Lung (tissue), 12 donors: ENCODE data around the gene IRAK3. TPM values are rescaled to one million over a fixed set of nuclear protein-coding genes. Genes with fewer than 3 reads are reported as not detected.

Experiments
- ATAC-seq: fragments of 200-7000 bp; cut with Tn5 transposase; one replicate; pipeline ENCODE4 v1.9.1; 2020; ENCODE audit warnings: moderate number of reproducible peaks; ENCODE audit not compliant: insufficient read depth, low FRiP score
- DNase-seq, 3 donors: peaks; one replicate each; pipeline ENCODE4 v3.0.0-alpha.2; 2013 to 2017
- H3K27ac ChIP-seq, 2 donors: one replicate each; pipeline ENCODE4 v1.5.1; 2013; ENCODE audit warnings: mild to moderate bottlenecking in 2 of 2, moderate library complexity in 2 of 2, control low read depth in 1 of 2, inconsistent platforms in 1 of 2, low read depth in 1 of 2, low read length in 1 of 2
- H3K27me3 ChIP-seq, 3 donors: one replicate each; pipeline ENCODE4 v1.5.1; 2013; ENCODE audit warnings: low read length in 2 of 3; ENCODE audit not compliant: control insufficient read depth in 3 of 3, insufficient read depth in 3 of 3
- H3K36me3 ChIP-seq, 4 donors: one replicate each; pipeline ENCODE4 v1.5.1; 2013; ENCODE audit warnings: low read length in 4 of 4, mild to moderate bottlenecking in 1 of 4, moderate library complexity in 1 of 4; ENCODE audit not compliant: control insufficient read depth in 4 of 4, insufficient read depth in 4 of 4
- H3K4me1 ChIP-seq, 5 donors: one replicate each; pipeline ENCODE4 v1.5.1; 2013; ENCODE audit warnings: low read length in 5 of 5, mild to moderate bottlenecking in 2 of 5, moderate library complexity in 1 of 5; ENCODE audit not compliant: control insufficient read depth in 5 of 5, insufficient read depth in 5 of 5
- H3K4me3 ChIP-seq: one replicate; pipeline ENCODE4 v1.5.1; 2013; ENCODE audit warnings: mild to moderate bottlenecking, control low read depth, moderate library complexity
- H3K9ac ChIP-seq, 2 donors: one replicate each; pipeline ENCODE4 v1.5.1; 2013; ENCODE audit warnings: low read length in 2 of 2, control low read depth in 1 of 2; ENCODE audit not compliant: insufficient read depth in 1 of 2
- H3K9me3 ChIP-seq, 4 donors: one replicate each; pipeline ENCODE4 v1.5.1; 2013; ENCODE audit warnings: low read length in 3 of 4, mild to moderate bottlenecking in 1 of 4, moderate library complexity in 1 of 4; ENCODE audit not compliant: control insufficient read depth in 4 of 4, insufficient read depth in 3 of 4
- WGBS, 2 donors: extraction: QIAGEN DNeasy Blood & Tissue Kit; methylation state at CpG; one replicate each; pipeline ENCODE4 v1.1.7; 2013; 5-methylcytosine and 5-hydroxymethylcytosine counted together
- polyA plus RNA-seq, 2 donors: library from polyadenylated mRNA; stranded (reverse); fragments of 200-250 nt; gene quantifications; one replicate each; pipeline ENCODE4 v1.2.1, GENCODE V29; 2013
- total RNA-seq, 2 donors: library from RNA; depleted of rRNA in 1 of 2; stranded (reverse); fragments of >200 nt in 1 of 2; gene quantifications; one replicate each; pipeline ENCODE4 v1.2.1, GENCODE V29; 2014 to 2021
- TF ChIP-seq, protein P1 (sequence below): IDR thresholded peaks from 2 replicates; pipeline ENCODE4 v1.5.1; 2012; ENCODE audit warnings: mild to moderate bottlenecking; ENCODE audit errors: control extremely low read depth, extremely low read depth
- donor health status: control.
- donor health status: control.
- donor health status: Bipolar disorder and iron deficiency.
- donor health status: healthy.
- donor health status: DM: yes; HTN: yes; CAD: no.

Gene IRAK3
- total and polyA plus RNA-seq, 4 donors, result 7.8 to 77.2 (median 51.2) TPM

DNA sequence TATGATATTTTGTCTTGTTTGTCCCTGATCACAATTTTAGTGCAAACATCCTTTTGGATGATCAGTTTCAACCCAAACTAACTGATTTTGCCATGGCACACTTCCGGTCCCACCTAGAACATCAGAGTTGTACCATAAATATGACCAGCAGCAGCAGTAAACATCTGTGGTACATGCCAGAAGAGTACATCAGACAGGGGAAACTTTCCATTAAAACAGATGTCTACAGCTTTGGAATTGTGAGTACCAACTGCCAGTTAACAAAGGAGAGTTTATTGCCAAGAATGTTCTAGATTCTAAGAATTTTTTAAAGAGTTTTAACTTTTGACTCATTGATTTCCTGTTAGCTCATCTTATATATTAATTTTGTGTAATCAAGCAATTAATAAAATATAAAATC, 55.4 kb downstream of the IRAK3 start:
- no peak overlapping the region for H3K27ac ChIP-seq
- DNase-seq, result peak in 1 of 3 donors; percentile 26
- no peak for ATAC-seq
- peak overlapping the region in 1 of 2 donors; percentile 43 for H3K9ac ChIP-seq
- peaks cover 0 to 8% (median 3%) of the 10 kb centered on the region in 5 donors for H3K4me1 ChIP-seq
- H3K27me3 ChIP-seq, result no peaks in the 10 kb centered on the region
- TF ChIP-seq, protein P1, sequence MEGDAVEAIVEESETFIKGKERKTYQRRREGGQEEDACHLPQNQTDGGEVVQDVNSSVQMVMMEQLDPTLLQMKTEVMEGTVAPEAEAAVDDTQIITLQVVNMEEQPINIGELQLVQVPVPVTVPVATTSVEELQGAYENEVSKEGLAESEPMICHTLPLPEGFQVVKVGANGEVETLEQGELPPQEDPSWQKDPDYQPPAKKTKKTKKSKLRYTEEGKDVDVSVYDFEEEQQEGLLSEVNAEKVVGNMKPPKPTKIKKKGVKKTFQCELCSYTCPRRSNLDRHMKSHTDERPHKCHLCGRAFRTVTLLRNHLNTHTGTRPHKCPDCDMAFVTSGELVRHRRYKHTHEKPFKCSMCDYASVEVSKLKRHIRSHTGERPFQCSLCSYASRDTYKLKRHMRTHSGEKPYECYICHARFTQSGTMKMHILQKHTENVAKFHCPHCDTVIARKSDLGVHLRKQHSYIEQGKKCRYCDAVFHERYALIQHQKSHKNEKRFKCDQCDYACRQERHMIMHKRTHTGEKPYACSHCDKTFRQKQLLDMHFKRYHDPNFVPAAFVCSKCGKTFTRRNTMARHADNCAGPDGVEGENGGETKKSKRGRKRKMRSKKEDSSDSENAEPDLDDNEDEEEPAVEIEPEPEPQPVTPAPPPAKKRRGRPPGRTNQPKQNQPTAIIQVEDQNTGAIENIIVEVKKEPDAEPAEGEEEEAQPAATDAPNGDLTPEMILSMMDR, result no peak
- H3K36me3 ChIP-seq, result peaks cover 5 to 29% (median 14%) of the 10 kb centered on the region in 4 donors
- H3K4me3 ChIP-seq, result no peak overlapping the region
- WGBS, 2 donors, result 94 to 95% methylated on average over 1 of the region's 1 CpG
- H3K9me3 ChIP-seq, result no peaks in the 10 kb centered on the region

GRCh38 chr12:66247741-66248140, 58.7 kb downstream of the IRAK3 start:
- Histone ChIP-seq H3K4me1 (peaks cover 0 to 8% (median 0%) of the 10 kb centered on the region in 5 donors), H3K4me3 (no peak overlapping the region), H3K9ac (no peak overlapping the region), H3K9me3 (no peaks in the 10 kb centered on the region), H3K27me3 (no peaks in the 10 kb centered on the region), H3K27ac (no peak overlapping the region), H3K36me3 (peaks cover 9 to 27% (median 16%) of the 10 kb centered on the region in 4 donors)
- ATAC-seq (no peak), DNase-seq (no peak)
- TF ChIP-seq, protein P1, result no peak

GRCh38 chr12:66251049-66251448, 62.0 kb downstream of the IRAK3 start:
- Histone ChIP-seq H3K4me1 (no peaks in the 10 kb centered on the region), H3K9me3 (no peaks in the 10 kb centered on the region), H3K27me3 (no peaks in the 10 kb centered on the region), H3K36me3 (peaks cover 7 to 24% (median 12%) of the 10 kb centered on the region in 4 donors), H3K4me3 (no peak overlapping the region), H3K9ac (no peak overlapping the region), H3K27ac (no peak overlapping the region)
- DNase-seq, result no peak
- TF ChIP-seq, protein P1, result no peak
- no peak for ATAC-seq
- 85 to 92% methylated on average over 3 of the region's 3 CpGs for WGBS, 2 donors

GRCh38 chr12:66252771-66253170, 63.8 kb downstream of the IRAK3 start:
- TF ChIP-seq, protein P1, result no peak
- Histone ChIP-seq H3K36me3 (peaks cover 4 to 11% (median 9%) of the 10 kb centered on the region in 4 donors), H3K4me3 (no peak overlapping the region), H3K27me3 (no peaks in the 10 kb centered on the region), H3K4me1 (no peaks in the 10 kb centered on the region), H3K9ac (no peak overlapping the region), H3K9me3 (no peaks in the 10 kb centered on the region), H3K27ac (no peak overlapping the region)
- DNase-seq (no peak), ATAC-seq (no peak)
- 92 to 99% methylated on average over 2 of the region's 2 CpGs for WGBS, 2 donors
